ENCODE measurements around the gene ZNF750.
A peak's percentile ranks its signal among the peaks of the same experiment; 100 is the strongest.

ZNF750 gene

DNA sequence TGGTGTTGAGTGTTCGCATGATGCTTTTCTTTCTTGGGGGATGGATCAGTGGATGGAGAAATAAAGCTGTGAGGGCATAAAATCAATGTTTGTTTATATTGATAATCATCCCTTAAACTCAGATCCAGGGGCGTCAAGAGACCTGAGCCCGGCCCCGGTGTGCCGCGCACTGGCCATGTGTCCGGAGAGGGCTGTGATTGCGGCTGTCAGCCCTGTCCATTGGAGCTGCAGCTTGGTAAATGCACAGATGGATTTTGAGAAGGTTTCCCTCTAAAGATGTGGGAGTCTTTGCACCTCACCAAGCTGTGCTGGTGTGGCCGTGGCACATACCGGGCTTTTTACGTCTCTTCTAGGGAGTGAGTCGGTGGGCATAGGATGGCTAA is 21.6 kb upstream of the ZNF750 start:
- TF ChIP-seq, protein P1, sequence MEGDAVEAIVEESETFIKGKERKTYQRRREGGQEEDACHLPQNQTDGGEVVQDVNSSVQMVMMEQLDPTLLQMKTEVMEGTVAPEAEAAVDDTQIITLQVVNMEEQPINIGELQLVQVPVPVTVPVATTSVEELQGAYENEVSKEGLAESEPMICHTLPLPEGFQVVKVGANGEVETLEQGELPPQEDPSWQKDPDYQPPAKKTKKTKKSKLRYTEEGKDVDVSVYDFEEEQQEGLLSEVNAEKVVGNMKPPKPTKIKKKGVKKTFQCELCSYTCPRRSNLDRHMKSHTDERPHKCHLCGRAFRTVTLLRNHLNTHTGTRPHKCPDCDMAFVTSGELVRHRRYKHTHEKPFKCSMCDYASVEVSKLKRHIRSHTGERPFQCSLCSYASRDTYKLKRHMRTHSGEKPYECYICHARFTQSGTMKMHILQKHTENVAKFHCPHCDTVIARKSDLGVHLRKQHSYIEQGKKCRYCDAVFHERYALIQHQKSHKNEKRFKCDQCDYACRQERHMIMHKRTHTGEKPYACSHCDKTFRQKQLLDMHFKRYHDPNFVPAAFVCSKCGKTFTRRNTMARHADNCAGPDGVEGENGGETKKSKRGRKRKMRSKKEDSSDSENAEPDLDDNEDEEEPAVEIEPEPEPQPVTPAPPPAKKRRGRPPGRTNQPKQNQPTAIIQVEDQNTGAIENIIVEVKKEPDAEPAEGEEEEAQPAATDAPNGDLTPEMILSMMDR (IDR thresholded peaks at IDR 0.05; ENCODE audit: poor library complexity, severe bottlenecking) = no peak
- no peak for DNase-seq (ENCODE audit: low spot score)
- Histone ChIP-seq H3K4me1 (ENCODE audit: insufficient read depth, poor library complexity, severe bottlenecking) (peaks cover 22% of the 10 kb centered on the region), H3K36me3 (ENCODE audit: low read depth) (no peaks in the 10 kb centered on the region), H3K4me3 (ENCODE audit: severe bottlenecking) (no peak overlapping the region), H3K9me3 (ENCODE audit: severe bottlenecking) (no peaks in the 10 kb centered on the region), H3K27me3 (ENCODE audit: insufficient read depth, poor library complexity, severe bottlenecking) (no peaks in the 10 kb centered on the region), H3K27ac (ENCODE audit: poor library complexity, severe bottlenecking) (no peak overlapping the region)
- ATAC-seq (ENCODE audit: low read depth) = no peak

DNA sequence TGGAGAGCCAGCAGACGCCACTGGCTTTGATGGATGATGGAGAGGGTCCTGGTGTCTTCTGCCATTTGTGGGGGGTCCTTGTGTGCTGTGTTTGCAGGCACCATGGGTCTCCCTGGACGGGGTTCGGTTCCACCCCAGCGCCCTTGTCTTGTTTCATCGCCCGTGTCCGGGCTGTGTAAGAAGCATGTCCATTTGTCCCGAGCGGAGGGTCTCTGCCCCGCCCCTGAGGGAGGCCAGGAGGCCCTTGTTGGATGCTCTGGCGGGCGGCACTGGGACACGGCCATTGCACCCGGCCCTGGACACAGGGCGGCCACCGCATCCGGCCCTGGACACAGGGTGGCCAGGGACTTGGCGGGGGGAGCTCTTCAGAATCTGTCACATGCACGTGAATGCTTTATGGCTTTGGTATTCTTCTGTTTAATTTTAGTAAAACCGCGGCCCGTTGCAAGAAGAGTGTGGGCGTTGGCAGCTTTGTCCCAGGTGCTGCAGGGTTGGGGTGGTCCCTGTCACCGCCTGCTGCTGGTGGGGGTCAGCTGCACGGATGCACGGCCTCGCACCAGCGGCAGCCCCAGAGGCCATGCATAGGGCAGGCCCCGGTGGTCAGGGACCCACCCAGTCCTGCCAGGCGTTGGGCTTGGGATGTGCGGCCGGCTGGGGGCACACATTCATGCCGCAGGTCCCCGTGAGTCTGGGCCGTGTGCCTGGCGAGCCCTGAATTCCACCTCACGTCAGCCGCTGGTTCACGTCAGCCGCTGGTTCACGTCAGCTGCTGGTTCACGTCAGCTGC is 21.0 kb upstream of the ZNF750 start:
- Histone ChIP-seq H3K27ac (ENCODE audit: poor library complexity, severe bottlenecking) (peak overlapping the region; percentile 16), H3K9me3 (ENCODE audit: severe bottlenecking) (no peaks in the 10 kb centered on the region), H3K4me3 (ENCODE audit: severe bottlenecking) (no peak overlapping the region), H3K4me1 (ENCODE audit: insufficient read depth, poor library complexity, severe bottlenecking) (peaks cover 22% of the 10 kb centered on the region), H3K27me3 (ENCODE audit: insufficient read depth, poor library complexity, severe bottlenecking) (no peaks in the 10 kb centered on the region), H3K36me3 (ENCODE audit: low read depth) (no peaks in the 10 kb centered on the region)
- DNase-seq (ENCODE audit: low spot score) (peak; percentile 46), ATAC-seq (ENCODE audit: low read depth) (no peak)
- TF ChIP-seq, protein P1 (IDR thresholded peaks at IDR 0.05; ENCODE audit: poor library complexity, severe bottlenecking) = no peak

DNA sequence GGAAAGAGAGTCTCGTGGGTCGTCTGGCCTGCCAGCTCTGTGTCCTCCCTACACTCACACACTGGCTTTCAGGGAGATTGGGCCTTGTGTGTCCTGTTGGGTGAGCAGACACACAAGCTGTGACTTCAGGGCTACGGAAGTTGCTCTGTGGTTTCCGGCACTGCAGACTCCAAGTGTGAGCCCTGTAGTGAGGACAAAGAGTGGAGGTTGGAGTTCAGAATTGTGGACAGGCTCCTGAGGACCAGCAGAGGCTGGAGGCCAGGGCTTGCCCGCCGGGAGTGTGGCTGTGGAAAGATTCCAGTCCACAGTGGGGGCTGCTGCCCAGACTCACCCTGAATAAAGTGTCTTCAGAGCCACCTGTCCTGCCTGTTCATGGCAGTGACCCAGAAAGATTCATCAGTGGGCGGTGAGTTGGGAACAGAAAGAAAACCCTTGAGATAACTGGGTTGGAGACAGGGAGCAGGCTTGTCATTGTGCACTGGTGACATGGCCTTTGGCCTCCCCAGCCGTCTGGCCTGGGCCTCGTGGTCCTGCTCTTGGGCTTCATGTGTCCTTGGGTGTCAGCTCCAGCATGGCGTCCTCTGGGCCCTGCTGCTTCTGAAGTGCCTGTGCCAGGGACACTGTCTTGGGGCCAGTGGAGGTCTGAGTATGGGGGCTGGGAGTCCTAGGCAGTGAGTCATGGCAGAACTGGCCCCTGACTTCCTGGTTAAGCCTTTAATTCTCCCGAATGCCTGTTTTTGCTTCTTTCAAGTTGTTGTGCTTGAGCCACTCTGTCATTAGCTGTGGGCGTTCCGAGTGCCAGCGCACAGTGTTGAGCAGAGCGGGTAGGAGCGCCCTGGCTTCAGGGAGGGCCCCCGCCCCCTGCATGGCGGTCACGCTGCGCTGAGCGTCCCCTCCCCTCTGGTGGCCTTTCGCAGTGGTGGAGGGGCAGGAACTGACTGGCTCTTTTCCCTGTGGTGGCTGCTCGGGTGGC is 19.9 kb upstream of the ZNF750 start:
- H3K9me3 ChIP-seq (ENCODE audit: severe bottlenecking) = no peaks in the 10 kb centered on the region
- peak overlapping the region; percentile 16 for H3K27ac ChIP-seq (ENCODE audit: poor library complexity, severe bottlenecking)
- H3K27me3 ChIP-seq (ENCODE audit: insufficient read depth, poor library complexity, severe bottlenecking) = no peaks in the 10 kb centered on the region
- DNase-seq (ENCODE audit: low spot score) (peak; percentile 31), ATAC-seq (ENCODE audit: low read depth) (peak; percentile 57)
- H3K4me3 ChIP-seq (ENCODE audit: severe bottlenecking) = no peak overlapping the region
- TF ChIP-seq, protein P1 (IDR thresholded peaks at IDR 0.05; ENCODE audit: poor library complexity, severe bottlenecking) = no peak
- H3K4me1 ChIP-seq (ENCODE audit: insufficient read depth, poor library complexity, severe bottlenecking) = peaks cover 22% of the 10 kb centered on the region
- H3K36me3 ChIP-seq (ENCODE audit: low read depth) = no peaks in the 10 kb centered on the region

DNA sequence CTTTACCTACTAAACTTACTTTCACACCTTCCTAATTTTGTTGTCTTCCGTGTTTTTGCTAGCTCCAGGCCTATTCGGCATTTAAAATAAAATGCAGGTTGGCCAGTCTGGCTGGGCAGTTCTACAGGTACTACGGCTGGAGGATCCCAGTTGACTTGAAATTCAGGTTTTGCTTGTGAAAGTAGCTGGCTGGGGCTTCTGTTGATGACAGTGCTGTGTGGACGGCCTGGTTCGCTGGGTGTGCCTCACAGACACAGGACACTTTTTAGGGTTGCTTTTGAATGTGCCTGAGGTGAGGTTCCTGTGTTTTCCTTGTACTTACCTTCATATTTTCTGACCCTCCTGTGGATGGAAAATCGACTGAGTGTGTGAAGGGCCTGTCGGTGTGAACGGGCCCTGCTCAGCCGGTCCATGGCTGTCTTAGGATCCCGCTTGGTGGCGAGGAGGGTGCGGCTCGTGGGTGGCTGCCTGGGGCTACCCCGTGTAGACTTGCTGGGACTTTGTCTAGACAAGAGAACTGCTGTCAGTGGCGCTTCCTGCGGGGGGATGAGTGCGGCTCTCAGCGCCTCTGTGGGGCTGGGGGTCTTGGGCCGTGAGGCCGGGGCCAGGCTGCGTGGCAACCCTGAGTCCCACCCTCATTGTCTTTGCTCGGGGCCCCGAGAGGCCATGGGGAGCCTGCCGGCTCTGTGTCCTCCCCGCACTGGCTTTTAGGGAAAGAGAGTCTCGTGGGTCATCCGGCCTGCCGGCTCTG is 18.7 kb upstream of the ZNF750 start:
- peak overlapping the region; percentile 32 for H3K27ac ChIP-seq (ENCODE audit: poor library complexity, severe bottlenecking)

More for the DNA sequence above, 18.7 kb upstream of the ZNF750 start:
- no peak overlapping the region for H3K4me3 ChIP-seq (ENCODE audit: severe bottlenecking)
- no peaks in the 10 kb centered on the region for H3K9me3 ChIP-seq (ENCODE audit: severe bottlenecking)
- ATAC-seq (ENCODE audit: low read depth) (peak; percentile 62), DNase-seq (ENCODE audit: low spot score) (peak; percentile 58)
- no peaks in the 10 kb centered on the region for H3K27me3 ChIP-seq (ENCODE audit: insufficient read depth, poor library complexity, severe bottlenecking)
- H3K36me3 ChIP-seq (ENCODE audit: low read depth) = no peaks in the 10 kb centered on the region
- peaks cover 20% of the 10 kb centered on the region for H3K4me1 ChIP-seq (ENCODE audit: insufficient read depth, poor library complexity, severe bottlenecking)
- TF ChIP-seq, protein P1 (IDR thresholded peaks at IDR 0.05; ENCODE audit: poor library complexity, severe bottlenecking) = no peak

Data from RWPE2 (cell line).